ENCODE measurements around the gene NKX6-2. TPM values are rescaled to one million over a fixed set of nuclear protein-coding genes. Genes with fewer than 3 reads are reported as not detected.

Gene NKX6-2
- total and polyA plus RNA-seq, 2 of the 8 experiments (the other 6 are each of a cell fraction or from before 2014, with no cell fraction given), result 0.06 TPM; not detected in 1

DNA sequence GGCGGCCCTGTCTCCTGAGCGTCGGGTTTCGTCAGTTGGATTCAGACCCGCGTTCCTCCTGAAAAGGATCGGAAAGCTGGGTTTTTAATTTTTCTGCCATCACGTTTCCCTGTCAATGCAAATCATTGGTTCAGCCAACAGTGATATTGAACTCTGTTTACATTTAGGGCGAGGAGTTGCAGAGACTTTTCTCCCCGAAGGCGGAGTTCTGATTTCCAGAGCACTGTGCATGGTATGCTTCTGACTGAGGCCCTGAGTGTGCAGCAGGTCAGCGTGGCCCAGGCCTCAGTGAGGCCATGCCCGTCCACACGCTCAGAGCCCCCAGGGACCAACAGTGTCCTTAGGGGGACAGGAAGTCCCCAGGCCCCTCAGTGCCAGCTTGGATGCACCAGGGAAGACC, 27.1 kb downstream of the NKX6-2 start:
- Histone ChIP-seq H3K4ac (replicated peaks; ENCODE audit: insufficient read length, low read depth, low read length) (no peak overlapping the region), H4K8ac (ENCODE audit: extremely low read depth, insufficient read depth, low read length) (peak overlapping the region; percentile 51; the same call in 1 of the 2 replicates), H3K23me2 (ENCODE audit: low read depth, low read length) (no peaks in the 10 kb centered on the region), H3K9me3 (ENCODE audit: insufficient read depth in 2 of 2, low read depth in 1 of 2, low read length in 1 of 2) (peaks cover 11 to 25% of the 10 kb centered on the region in 2 experiments; a peak in 2 of 4 replicates), H2AFZ (ENCODE audit: low read length) (no peak overlapping the region), H3K36me3 (ENCODE audit: control insufficient read depth in 2 of 4, insufficient read depth in 4 of 4, low read length in 3 of 4) (peaks cover 0 to 5% (median 0%) of the 10 kb centered on the region in 4 experiments; a peak in 2 of 8 replicates), H2BK20ac (ENCODE audit: low read length) (no peak overlapping the region), H4K91ac (replicated peaks; ENCODE audit: insufficient read length, low read length) (no peak overlapping the region), H4K20me1 (replicated peaks in 1 of 2; ENCODE audit: control insufficient read depth in 1 of 2, insufficient read depth in 2 of 2, low read length in 2 of 2) (peaks cover 0 to 4% of the 10 kb centered on the region in 2 experiments), H3K4me1 (replicated peaks in 1 of 4; ENCODE audit: control insufficient read depth in 3 of 4, insufficient read depth in 4 of 4, low read length in 3 of 4) (no peaks in the 10 kb centered on the region), H3K27ac (ENCODE audit: low read depth, low read length) (no peak overlapping the region), H4K5ac (ENCODE audit: insufficient read length, low read depth, low read length) (no peak overlapping the region), H2BK5ac (ENCODE audit: low read depth, low read length) (no peak overlapping the region), H3K23ac (ENCODE audit: insufficient read length) (no peak overlapping the region), H3K4me2 (ENCODE audit: insufficient read depth in 1 of 2, low read depth in 2 of 2, low read length in 2 of 2) (no peak overlapping the region), H3K4me3 (ENCODE audit: extremely low read depth in 1 of 4, insufficient read depth in 2 of 4, low read depth in 3 of 4, low read length in 4 of 4) (no peak overlapping the region), H2BK12ac (ENCODE audit: low read depth, low read length) (no peak overlapping the region), H3K18ac (ENCODE audit: extremely low read depth, low read length) (no peak overlapping the region), H3K27me3 (replicated peaks in 1 of 4; ENCODE audit: control insufficient read depth in 3 of 4, extremely low read depth in 1 of 4, insufficient read depth in 3 of 4, low read length in 3 of 4) (no peaks in the 10 kb centered on the region), H3K79me1 (ENCODE audit: low read depth, low read length) (peaks cover 2% of the 10 kb centered on the region; the same call in 1 of the 2 replicates), H2AK5ac (ENCODE audit: low read depth, low read length) (no peak overlapping the region), H3K79me2 (ENCODE audit: control insufficient read depth in 1 of 2, insufficient read depth in 2 of 2, low read length in 2 of 2) (no peaks in the 10 kb centered on the region), H3K56ac (replicated peaks; ENCODE audit: insufficient read length, low read depth, low read length) (no peak overlapping the region), H3K9ac (replicated peaks in 1 of 4; ENCODE audit: extremely low read depth in 1 of 4, low read depth in 3 of 4, low read length in 3 of 4) (no peak overlapping the region), H2BK15ac (ENCODE audit: low read length) (no peak overlapping the region), H2BK120ac (replicated peaks; ENCODE audit: low read depth, low read length) (no peak overlapping the region), H3K14ac (ENCODE audit: insufficient read length) (no peak overlapping the region)
- POLR2A ChIA-PET (ENCODE audit: partially characterized antibody), result no interaction called here
- CTCF ChIA-PET (ENCODE audit: partially characterized antibody), result no interaction called here
- WGBS, 2 experiments (ENCODE audit: extremely low coverage in 1 of 2, insufficient coverage in 1 of 2, insufficient read length in 1 of 2, insufficient replicate concordance in 2 of 2, low coverage in 1 of 2, low lambda C conversion rate in 2 of 2, missing lambda C conversion rate in 1 of 2), result 76% methylated on average over 14 of the region's 14 CpGs; no CpG with 5 or more reads in 1 of the 2 experiments
- FAIRE-seq (no peak), DNase-seq (ENCODE audit: low read depth in 1 of 2, low spot score in 2 of 2) (no peak)
- TF ChIP-seq KDM4A (IDR thresholded peaks at IDR 0.05; ENCODE audit: low read depth, low read length, severe bottlenecking) (no peak), EGR1 (IDR thresholded peaks at IDR 0.05; ENCODE audit: borderline replicate concordance, low read depth, low read length) (no peak), RAD21 (IDR thresholded peaks at IDR 0.05 in 1 of 2, conservative IDR thresholded peaks at IDR 0.05 in 1 of 2; ENCODE audit: low read depth in 2 of 2, low read length in 2 of 2) (no peak), CHD1 (IDR thresholded peaks at IDR 0.05; ENCODE audit: low read depth, low read length) (no peak), YY1 (IDR thresholded peaks at IDR 0.05; ENCODE audit: low read depth, low read length) (no peak), SP4 (IDR thresholded peaks at IDR 0.05; ENCODE audit: low read length) (no peak), SUZ12 (IDR thresholded peaks at IDR 0.05; ENCODE audit: low read length) (no peak), BCL11A (IDR thresholded peaks at IDR 0.05; ENCODE audit: low read depth in 2 of 2, low read length in 2 of 2) (no peak), EZH2 (IDR thresholded peaks at IDR 0.05; ENCODE audit: low read depth, low read length, severe bottlenecking) (no peak), CHD2 (IDR thresholded peaks at IDR 0.05; ENCODE audit: low read length) (no peak), FOSL1 (IDR thresholded peaks at IDR 0.05; ENCODE audit: insufficient read depth, low read depth, low read length) (no peak)
- TF ChIP-seq, protein P1, sequence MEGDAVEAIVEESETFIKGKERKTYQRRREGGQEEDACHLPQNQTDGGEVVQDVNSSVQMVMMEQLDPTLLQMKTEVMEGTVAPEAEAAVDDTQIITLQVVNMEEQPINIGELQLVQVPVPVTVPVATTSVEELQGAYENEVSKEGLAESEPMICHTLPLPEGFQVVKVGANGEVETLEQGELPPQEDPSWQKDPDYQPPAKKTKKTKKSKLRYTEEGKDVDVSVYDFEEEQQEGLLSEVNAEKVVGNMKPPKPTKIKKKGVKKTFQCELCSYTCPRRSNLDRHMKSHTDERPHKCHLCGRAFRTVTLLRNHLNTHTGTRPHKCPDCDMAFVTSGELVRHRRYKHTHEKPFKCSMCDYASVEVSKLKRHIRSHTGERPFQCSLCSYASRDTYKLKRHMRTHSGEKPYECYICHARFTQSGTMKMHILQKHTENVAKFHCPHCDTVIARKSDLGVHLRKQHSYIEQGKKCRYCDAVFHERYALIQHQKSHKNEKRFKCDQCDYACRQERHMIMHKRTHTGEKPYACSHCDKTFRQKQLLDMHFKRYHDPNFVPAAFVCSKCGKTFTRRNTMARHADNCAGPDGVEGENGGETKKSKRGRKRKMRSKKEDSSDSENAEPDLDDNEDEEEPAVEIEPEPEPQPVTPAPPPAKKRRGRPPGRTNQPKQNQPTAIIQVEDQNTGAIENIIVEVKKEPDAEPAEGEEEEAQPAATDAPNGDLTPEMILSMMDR (IDR thresholded peaks at IDR 0.05; ENCODE audit: control extremely low read depth in 1 of 3, insufficient read depth in 1 of 3, low read depth in 1 of 3, low read length in 3 of 3), result no peak

All from H1 (cell line).